ENCODE data around the gene FBXW11. TPM values are rescaled to one million over a fixed set of nuclear protein-coding genes. Genes with fewer than 3 reads are reported as not detected.
"Not testable (repeated sequence)": the region's sequence is repeated elsewhere in the genome, so short reads cannot be mapped to it uniquely, and the experiment has no call there.

Gene FBXW11
- total RNA-seq, 1 experiment from 2014 or later = 34.9 TPM

DNA sequence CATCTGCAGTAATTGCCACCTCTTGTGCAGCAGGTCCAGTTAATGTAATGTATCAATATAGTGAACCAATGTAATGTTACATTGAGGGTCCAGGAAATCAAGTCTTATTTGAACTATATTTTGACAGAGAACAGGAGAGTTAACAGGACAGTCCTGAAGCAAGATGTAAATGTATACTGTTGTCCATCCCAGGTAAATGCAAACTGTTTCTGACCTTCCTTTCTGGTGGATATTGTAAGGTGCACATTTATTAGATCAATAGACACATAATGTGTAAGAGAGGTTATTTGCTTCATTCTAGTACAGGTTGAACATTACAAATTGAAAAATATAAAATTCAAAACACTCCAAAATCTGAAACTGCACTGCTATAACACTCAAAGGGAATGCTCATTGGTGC, 23.4 kb upstream of the FBXW11 start:
- no peak overlapping the region for H3K27ac ChIP-seq (ENCODE audit: low read depth, low read length, poor library complexity, severe bottlenecking)
- no peak for DNase-seq (ENCODE audit: low spot score)
- no peak overlapping the region for H3K4me3 ChIP-seq (ENCODE audit: low read depth, low read length, poor library complexity, severe bottlenecking)
- TF ChIP-seq, protein P1, sequence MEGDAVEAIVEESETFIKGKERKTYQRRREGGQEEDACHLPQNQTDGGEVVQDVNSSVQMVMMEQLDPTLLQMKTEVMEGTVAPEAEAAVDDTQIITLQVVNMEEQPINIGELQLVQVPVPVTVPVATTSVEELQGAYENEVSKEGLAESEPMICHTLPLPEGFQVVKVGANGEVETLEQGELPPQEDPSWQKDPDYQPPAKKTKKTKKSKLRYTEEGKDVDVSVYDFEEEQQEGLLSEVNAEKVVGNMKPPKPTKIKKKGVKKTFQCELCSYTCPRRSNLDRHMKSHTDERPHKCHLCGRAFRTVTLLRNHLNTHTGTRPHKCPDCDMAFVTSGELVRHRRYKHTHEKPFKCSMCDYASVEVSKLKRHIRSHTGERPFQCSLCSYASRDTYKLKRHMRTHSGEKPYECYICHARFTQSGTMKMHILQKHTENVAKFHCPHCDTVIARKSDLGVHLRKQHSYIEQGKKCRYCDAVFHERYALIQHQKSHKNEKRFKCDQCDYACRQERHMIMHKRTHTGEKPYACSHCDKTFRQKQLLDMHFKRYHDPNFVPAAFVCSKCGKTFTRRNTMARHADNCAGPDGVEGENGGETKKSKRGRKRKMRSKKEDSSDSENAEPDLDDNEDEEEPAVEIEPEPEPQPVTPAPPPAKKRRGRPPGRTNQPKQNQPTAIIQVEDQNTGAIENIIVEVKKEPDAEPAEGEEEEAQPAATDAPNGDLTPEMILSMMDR (conservative IDR thresholded peaks at IDR 0.05; ENCODE audit: low read depth, low read length) = no peak
- TF ChIP-seq EZH2 (IDR thresholded peaks at IDR 0.05; ENCODE audit: borderline replicate concordance, low read depth, low read length, poor library complexity, severe bottlenecking) = no peak
- H3K36me3 ChIP-seq (ENCODE audit: insufficient read depth, low read length, poor library complexity, severe bottlenecking) = no peaks in the 10 kb centered on the region
- H3K4me1 ChIP-seq (ENCODE audit: insufficient read depth, low read length, poor library complexity, severe bottlenecking) = no peaks in the 10 kb centered on the region
- H3K9me3 ChIP-seq (ENCODE audit: low read depth, low read length, poor library complexity, severe bottlenecking) = no peaks in the 10 kb centered on the region
- CTCF ChIA-PET = no interaction called here
- POLR2A ChIA-PET (ENCODE audit: low non-redundant PET) = no interaction called here
- BruUV-seq (replicated peaks) = no TSS peak
- H3K27me3 ChIP-seq (replicated peaks; ENCODE audit: insufficient read depth, low read depth, low read length, poor library complexity) = no peaks in the 10 kb centered on the region
- intact Hi-C loops (cut with micrococcal nuclease; ENCODE audit: unreplicated experiment) = no loop called here

DNA sequence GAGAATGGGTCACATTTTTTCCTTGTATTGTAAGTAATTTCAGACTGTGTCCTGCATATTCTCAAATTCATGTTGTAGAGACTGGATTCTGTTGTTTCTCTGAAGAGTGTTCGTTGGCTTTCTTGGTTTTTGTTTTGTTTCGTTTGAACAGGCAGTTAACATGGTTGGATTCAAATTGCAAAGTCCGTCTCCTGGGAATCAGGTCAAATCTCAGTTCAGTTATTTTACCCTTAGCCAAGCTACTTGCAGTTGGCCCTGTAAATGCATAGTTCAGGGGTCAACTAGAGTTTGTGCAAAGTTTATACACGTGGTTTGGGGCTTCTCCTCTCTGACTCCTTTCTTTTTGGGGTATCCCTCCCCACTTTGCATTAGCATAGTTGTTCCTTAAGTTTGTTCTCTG, 21.7 kb upstream of the FBXW11 start:
- TF ChIP-seq EZH2 (IDR thresholded peaks at IDR 0.05; ENCODE audit: borderline replicate concordance, low read depth, low read length, poor library complexity, severe bottlenecking) = no peak
- TF ChIP-seq, protein P1 (conservative IDR thresholded peaks at IDR 0.05; ENCODE audit: low read depth, low read length) = no peak
- H3K36me3 ChIP-seq (ENCODE audit: insufficient read depth, low read length, poor library complexity, severe bottlenecking) = no peaks in the 10 kb centered on the region
- ChIA-PET POLR2A (ENCODE audit: low non-redundant PET) (no interaction called here), CTCF (no interaction called here)
- intact Hi-C loops (cut with micrococcal nuclease; ENCODE audit: unreplicated experiment) = no loop called here
- H3K4me1 ChIP-seq (ENCODE audit: insufficient read depth, low read length, poor library complexity, severe bottlenecking) = no peaks in the 10 kb centered on the region
- H3K4me3 ChIP-seq (ENCODE audit: low read depth, low read length, poor library complexity, severe bottlenecking) = no peak overlapping the region
- no peak overlapping the region for H3K27ac ChIP-seq (ENCODE audit: low read depth, low read length, poor library complexity, severe bottlenecking)
- no TSS peak for BruUV-seq (replicated peaks)
- no peaks in the 10 kb centered on the region for H3K9me3 ChIP-seq (ENCODE audit: low read depth, low read length, poor library complexity, severe bottlenecking)
- H3K27me3 ChIP-seq (replicated peaks; ENCODE audit: insufficient read depth, low read depth, low read length, poor library complexity) = no peaks in the 10 kb centered on the region
- no peak for DNase-seq (ENCODE audit: low spot score)

DNA sequence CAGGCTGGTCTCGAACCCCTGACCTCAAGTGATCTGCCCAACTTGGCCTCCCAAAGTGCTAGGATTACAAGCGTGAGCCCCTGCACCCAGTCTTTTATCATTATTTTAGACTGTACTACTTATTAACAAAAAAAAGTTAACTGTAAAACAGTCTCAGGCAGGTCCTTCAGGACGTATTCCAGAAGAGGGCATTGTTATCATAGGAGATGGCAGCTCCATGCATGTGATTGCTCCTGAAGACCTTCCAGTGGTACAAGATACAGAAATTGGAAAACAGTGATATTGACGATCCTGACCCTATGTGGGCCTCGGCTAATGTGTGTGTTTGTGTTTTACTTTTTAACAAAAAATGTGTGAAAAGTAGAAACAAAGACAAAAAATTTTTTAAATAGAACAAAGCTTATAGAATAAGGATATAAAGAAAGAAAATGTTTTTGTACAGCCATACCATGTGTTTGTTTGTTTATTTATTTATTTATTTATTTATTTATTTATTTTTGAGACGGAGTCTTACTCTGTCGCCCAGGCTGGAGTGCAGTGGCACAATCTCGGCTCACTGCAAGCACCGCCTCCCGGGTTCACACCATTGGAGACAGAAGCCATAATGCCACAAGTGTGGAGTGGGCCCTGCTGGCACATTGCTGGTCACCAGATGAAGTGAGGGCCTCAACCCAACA, 13.8 kb upstream of the FBXW11 start:
- intact Hi-C loops (cut with micrococcal nuclease; ENCODE audit: unreplicated experiment); H3K27ac ChIP-seq (ENCODE audit: low read depth, low read length, poor library complexity, severe bottlenecking); CTCF ChIA-PET; DNase-seq (ENCODE audit: low spot score); H3K27me3 ChIP-seq (replicated peaks; ENCODE audit: insufficient read depth, low read depth, low read length, poor library complexity); POLR2A ChIA-PET (ENCODE audit: low non-redundant PET); H3K9me3 ChIP-seq (ENCODE audit: low read depth, low read length, poor library complexity, severe bottlenecking); H3K4me1 ChIP-seq (ENCODE audit: insufficient read depth, low read length, poor library complexity, severe bottlenecking); BruUV-seq (replicated peaks); H3K4me3 ChIP-seq (ENCODE audit: low read depth, low read length, poor library complexity, severe bottlenecking); H3K36me3 ChIP-seq (ENCODE audit: insufficient read depth, low read length, poor library complexity, severe bottlenecking): not testable (repeated sequence)

DNA sequence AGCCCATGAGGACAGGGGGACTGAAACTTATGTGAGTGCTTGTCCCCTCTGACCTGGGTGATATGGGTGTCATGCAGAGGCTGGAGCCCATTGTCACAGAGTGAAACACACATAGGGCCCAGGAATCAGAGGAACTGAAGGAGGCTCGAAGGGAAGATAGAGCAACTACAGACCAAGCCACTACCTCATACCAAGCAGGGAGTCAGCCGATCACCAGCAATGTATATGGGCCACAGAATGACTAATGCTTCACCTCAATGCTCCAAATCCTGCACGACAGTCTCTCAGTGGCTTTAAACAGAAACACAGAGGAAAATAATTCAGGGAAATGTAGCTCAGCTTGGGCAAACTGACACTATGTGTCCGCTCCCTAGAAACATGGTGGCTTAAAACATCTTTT, 8.9 kb upstream of the FBXW11 start:
- Histone ChIP-seq H3K27me3 (replicated peaks; ENCODE audit: insufficient read depth, low read depth, low read length, poor library complexity) (no peaks in the 10 kb centered on the region), H3K9me3 (ENCODE audit: low read depth, low read length, poor library complexity, severe bottlenecking) (no peaks in the 10 kb centered on the region), H3K36me3 (ENCODE audit: insufficient read depth, low read length, poor library complexity, severe bottlenecking) (no peaks in the 10 kb centered on the region), H3K4me1 (ENCODE audit: insufficient read depth, low read length, poor library complexity, severe bottlenecking) (no peaks in the 10 kb centered on the region), H3K27ac (ENCODE audit: low read depth, low read length, poor library complexity, severe bottlenecking) (no peak overlapping the region), H3K4me3 (ENCODE audit: low read depth, low read length, poor library complexity, severe bottlenecking) (no peak overlapping the region)
- intact Hi-C loops (cut with micrococcal nuclease; ENCODE audit: unreplicated experiment) = no loop called here
- POLR2A ChIA-PET (ENCODE audit: low non-redundant PET) = no interaction called here
- no TSS peak for BruUV-seq (replicated peaks)
- CTCF ChIA-PET = no interaction called here
- TF ChIP-seq EZH2 (IDR thresholded peaks at IDR 0.05; ENCODE audit: borderline replicate concordance, low read depth, low read length, poor library complexity, severe bottlenecking) = no peak
- TF ChIP-seq, protein P1 (conservative IDR thresholded peaks at IDR 0.05; ENCODE audit: low read depth, low read length) = no peak
- DNase-seq (ENCODE audit: low spot score) = no peak
